ENCODE results near the gene KCNK13. TPM values are rescaled to one million over a fixed set of nuclear protein-coding genes. Genes with fewer than 3 reads are reported as not detected.

KCNK13 gene
- total and polyA plus RNA-seq, 2 of the 13 experiments (the other 11 are each of a cell fraction or from before 2014, with no cell fraction given), result 0.08 to 0.29 TPM

DNA sequence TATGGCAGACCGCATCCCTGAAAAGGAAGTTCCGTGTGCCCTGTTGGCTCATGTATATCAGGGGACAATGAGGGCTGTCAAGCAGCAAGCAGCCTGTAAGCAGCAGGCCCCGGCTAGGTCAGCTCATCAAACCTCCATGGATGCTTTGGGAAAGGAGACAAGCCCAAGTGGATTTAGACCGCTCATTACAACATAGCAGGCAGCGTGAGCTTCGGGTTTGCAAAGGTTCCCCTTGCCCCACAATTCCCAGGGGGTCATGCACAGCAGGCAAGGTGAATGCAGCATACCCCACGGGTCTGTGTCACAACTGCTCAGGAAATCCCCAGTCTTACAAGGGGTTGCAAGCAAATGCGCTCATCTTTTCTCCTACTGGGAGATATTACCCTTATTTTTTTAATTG lies 54.6 kb downstream of the KCNK13 start:
- no TSS peak for BruUV-seq (replicated peaks)
- no peak overlapping the region for H3K27ac ChIP-seq (ENCODE audit: extremely low read length, insufficient read depth, low read length)
- no peak overlapping the region for H3K4me2 ChIP-seq (ENCODE audit: low read depth, low read length)
- 36% methylated on average over 6 of the region's 8 CpGs for WGBS (ENCODE audit: low lambda C conversion rate)
- intact Hi-C loops (cut with micrococcal nuclease; ENCODE audit: unreplicated experiment), result no loop called here
- no peak for ATAC-seq
- no peaks in the 10 kb centered on the region for H3K9me3 ChIP-seq (ENCODE audit: low read length)
- no peak overlapping the region for H3K9ac ChIP-seq (ENCODE audit: insufficient read depth, low read depth, low read length)
- H3K4me3 ChIP-seq (replicated peaks in 1 of 3; ENCODE audit: insufficient read depth in 1 of 3, low read depth in 2 of 3, low read length in 3 of 3), result no peak overlapping the region
- TF ChIP-seq ZNF510 (CRISPR knock-in tag; IDR thresholded peaks at IDR 0.05; ENCODE audit: low read depth) (no peak), HES4 (CRISPR knock-in tag; IDR thresholded peaks at IDR 0.05; ENCODE audit: borderline replicate concordance) (no peak), ZNF569 (CRISPR knock-in tag; IDR thresholded peaks at IDR 0.05; ENCODE audit: borderline replicate concordance) (no peak), ZSCAN25 (CRISPR knock-in tag; IDR thresholded peaks at IDR 0.05) (no peak), FOXA3 (CRISPR knock-in tag; IDR thresholded peaks at IDR 0.05) (no peak), KLF11 (CRISPR knock-in tag; IDR thresholded peaks at IDR 0.05) (no peak), EED (CRISPR knock-in tag; IDR thresholded peaks at IDR 0.05) (no peak), REST (IDR thresholded peaks at IDR 0.05; ENCODE audit: borderline replicate concordance in 1 of 2, low read depth in 1 of 2, low read length in 2 of 2) (no peak), ZNF672 (CRISPR knock-in tag; IDR thresholded peaks at IDR 0.05) (no peak), NAIF1 (CRISPR knock-in tag; IDR thresholded peaks at IDR 0.05; ENCODE audit: borderline replicate concordance) (no peak)
- TF ChIP-seq, protein P1, sequence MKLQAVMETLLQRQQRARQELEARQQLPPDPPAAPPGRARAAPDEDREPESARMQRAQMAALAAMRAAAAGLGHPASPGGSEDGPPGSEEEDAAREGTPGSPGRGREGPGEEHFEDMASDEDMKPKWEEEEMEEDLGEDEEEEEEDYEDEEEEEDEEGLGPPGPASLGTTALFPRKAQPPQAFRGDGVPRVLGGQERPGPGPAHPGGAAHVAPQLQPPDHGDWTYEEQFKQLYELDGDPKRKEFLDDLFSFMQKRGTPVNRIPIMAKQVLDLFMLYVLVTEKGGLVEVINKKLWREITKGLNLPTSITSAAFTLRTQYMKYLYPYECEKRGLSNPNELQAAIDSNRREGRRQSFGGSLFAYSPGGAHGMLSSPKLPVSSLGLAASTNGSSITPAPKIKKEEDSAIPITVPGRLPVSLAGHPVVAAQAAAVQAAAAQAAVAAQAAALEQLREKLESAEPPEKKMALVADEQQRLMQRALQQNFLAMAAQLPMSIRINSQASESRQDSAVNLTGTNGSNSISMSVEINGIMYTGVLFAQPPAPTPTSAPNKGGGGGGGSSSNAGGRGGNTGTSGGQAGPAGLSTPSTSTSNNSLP (IDR thresholded peaks at IDR 0.05; ENCODE audit: low read depth, low read length), result no peak
- H3K4me1 ChIP-seq (ENCODE audit: insufficient read depth, low read length), result no peaks in the 10 kb centered on the region
- CTCF ChIA-PET (ENCODE audit: low intra/inter-chr PET ratio, low total read pairs), result no interaction called here
- no peaks in the 10 kb centered on the region for H3K36me3 ChIP-seq (replicated peaks in 1 of 2; ENCODE audit: control insufficient read depth in 1 of 2, insufficient read depth in 2 of 2, low read length in 2 of 2)
- H3K79me2 ChIP-seq (ENCODE audit: insufficient read depth, low read length), result no peaks in the 10 kb centered on the region
- FAIRE-seq, result no peak
- DNase-seq (ENCODE audit: low spot score), result no peak
- no peaks in the 10 kb centered on the region for H4K20me1 ChIP-seq (ENCODE audit: insufficient read depth, low read length)
- peaks cover 0 to 20% of the 10 kb centered on the region in 2 experiments; a peak in 2 of 5 replicates for H3K27me3 ChIP-seq (ENCODE audit: control insufficient read depth in 1 of 2, insufficient read depth in 2 of 2, low read length in 2 of 2)
- in situ Hi-C loops (cut with HindIII; ENCODE audit: extremely low pct_ligation_motif_present, low pct_unique_long_range_greater_than_20kb), result no loop called here
- POLR2A ChIA-PET, result no interaction called here
- no peak overlapping the region for H2AFZ ChIP-seq (ENCODE audit: low read length)

Measured in HepG2 (cell line).